IMR-90 (cell line): Measurements from ENCODE around the gene SLC35F1. TPM values are rescaled to one million over a fixed set of nuclear protein-coding genes. Genes with fewer than 3 reads are reported as not detected.

ENCODE experiments used
- ATAC-seq: fragments of 200-7000 bp; cut with Tn5 transposase; 2 replicates; pipeline ENCODE4 v1.9.1; 2020; ENCODE audit warnings: low read depth, mild to moderate bottlenecking, moderate library complexity
- BruUV-seq: library from RNA; stranded (reverse); fragments of 400-500 nt; replicated peaks from 2 replicates; lab custom pipeline; 2021; lab: Mats Ljungman, UMichigan
- CTCF ChIA-PET: fragments of 300-600 bp; formaldehyde crosslinking; extraction: SDS; loops from one replicate; lab custom pipeline; 2021; ENCODE audit warnings: antibody characterized with exemption; lab: Yijun Ruan, JAX
- POLR2A ChIA-PET: fragments of 300-600 bp; sonication (Branson Sonifier 250); formaldehyde crosslinking; loops from one replicate; lab custom pipeline; 2022; ENCODE audit warnings: antibody characterized with exemption; ENCODE audit not compliant: unreplicated experiment; lab: Charles Lee
- DNase-seq: peaks from one replicate; pipeline ENCODE4 v3.0.0; 2013
- H2AFZ ChIP-seq: replicated peaks from 2 replicates; pipeline ENCODE3; 2013; ENCODE audit warnings: low read length, mild to moderate bottlenecking; ENCODE audit not compliant: poor library complexity
- H2AK5ac ChIP-seq: 2 replicates; pipeline ENCODE4 v1.6.1; 2013; ENCODE audit warnings: low read depth, low read length, inconsistent platforms
- H2AK9ac ChIP-seq: replicated peaks from 2 replicates; pipeline ENCODE3; 2013; ENCODE audit warnings: mild to moderate bottlenecking, low read depth, low read length, moderate library complexity; ENCODE audit not compliant: poor library complexity
- H2BK120ac ChIP-seq: 2 replicates; pipeline ENCODE4 v1.6.1; 2013; ENCODE audit warnings: low read depth, low read length, inconsistent platforms
- H2BK15ac ChIP-seq: 3 replicates; pipeline ENCODE4 v1.6.1; 2013; ENCODE audit warnings: low read depth, low read length, inconsistent platforms
- H2BK20ac ChIP-seq: 2 replicates; pipeline ENCODE4 v1.6.1; 2013; ENCODE audit warnings: low read depth, mild to moderate bottlenecking, inconsistent platforms, low read length, moderate library complexity
- H2BK5ac ChIP-seq: 2 replicates; pipeline ENCODE4 v1.6.1; 2013; ENCODE audit warnings: mild to moderate bottlenecking, low read depth, low read length, inconsistent platforms; ENCODE audit not compliant: poor library complexity, severe bottlenecking
- H3K14ac ChIP-seq: replicated peaks from 2 replicates; pipeline ENCODE4 v1.6.1; 2013; ENCODE audit warnings: low read depth, low read length, inconsistent platforms
- H3K18ac ChIP-seq: 2 replicates; pipeline ENCODE4 v1.6.1; 2013; ENCODE audit warnings: low read depth, low read length, control low read depth
- H3K23ac ChIP-seq: 2 replicates; pipeline ENCODE4 v1.6.1; 2013; ENCODE audit warnings: low read depth, low read length, inconsistent platforms
- H3K27ac ChIP-seq: 2 replicates; pipeline ENCODE4 v1.5.1; 2013; ENCODE audit warnings: mild to moderate bottlenecking, control low read depth, low read length; ENCODE audit not compliant: insufficient read depth
- H3K27me3 ChIP-seq: 2 replicates; pipeline ENCODE4 v1.6.1; 2013; ENCODE audit warnings: low read length; ENCODE audit not compliant: control insufficient read depth, insufficient read depth
- H3K36me3 ChIP-seq: 2 replicates; pipeline ENCODE4 v1.6.1; 2013; ENCODE audit warnings: low read length, mixed read lengths; ENCODE audit not compliant: control insufficient read depth, insufficient read depth
- H3K4ac ChIP-seq: 2 replicates; pipeline ENCODE4 v1.6.1; 2013; ENCODE audit warnings: low read depth, low read length, inconsistent platforms
- H3K4me1 ChIP-seq: 2 replicates; pipeline ENCODE4 v1.6.1; 2013; ENCODE audit warnings: low read length, mixed read lengths; ENCODE audit not compliant: control insufficient read depth, insufficient read depth
- H3K4me2 ChIP-seq: 2 replicates; pipeline ENCODE4 v1.6.1; 2013; ENCODE audit warnings: low read depth, mild to moderate bottlenecking, control low read depth, low read length, moderate library complexity
- H3K4me3 ChIP-seq: 2 replicates; pipeline ENCODE4 v1.5.1; 2013; ENCODE audit warnings: low read depth, mild to moderate bottlenecking, control low read depth, low read length, moderate library complexity; ENCODE audit not compliant: insufficient read depth
- H3K56ac ChIP-seq: 2 replicates; pipeline ENCODE4 v1.6.1; 2013; ENCODE audit warnings: low read length, inconsistent platforms; ENCODE audit not compliant: insufficient read depth; ENCODE audit errors: extremely low read depth
- H3K79me1 ChIP-seq, 2 experiments: 2 replicates each; pipeline ENCODE4 v1.6.1; 2013; ENCODE audit warnings: low read length in 2 of 2, inconsistent platforms in 1 of 2, low read depth in 1 of 2
- H3K9ac ChIP-seq: 2 replicates; pipeline ENCODE4 v1.6.1; 2013; ENCODE audit warnings: low read depth, low read length, control low read depth
- H3K9me1 ChIP-seq: 2 replicates; pipeline ENCODE4 v1.6.1; 2013; ENCODE audit warnings: low read length, inconsistent platforms; ENCODE audit not compliant: insufficient read depth
- H3K9me3 ChIP-seq: 2 replicates; pipeline ENCODE4 v1.6.1; 2013; ENCODE audit warnings: low read length; ENCODE audit not compliant: control insufficient read depth, insufficient read depth
- H4K20me1 ChIP-seq: 2 replicates; pipeline ENCODE4 v1.6.1; 2013; ENCODE audit warnings: low read length, inconsistent platforms; ENCODE audit not compliant: insufficient read depth
- H4K5ac ChIP-seq: 2 replicates; pipeline ENCODE4 v1.6.1; 2013; ENCODE audit warnings: mild to moderate bottlenecking, low read depth, low read length, control low read depth
- H4K8ac ChIP-seq, 2 experiments: 2 replicates each; pipeline ENCODE4 v1.6.1; 2013; ENCODE audit warnings: low read depth in 2 of 2, low read length in 2 of 2, control low read depth in 1 of 2, inconsistent platforms in 1 of 2
- H4K91ac ChIP-seq: 2 replicates; pipeline ENCODE4 v1.6.1; 2013; ENCODE audit warnings: low read depth, low read length, inconsistent platforms; ENCODE audit not compliant: insufficient read depth
- CEBPB ChIP-seq: IDR thresholded peaks from 2 replicates; pipeline ENCODE4 v1.6.1; 2012; ENCODE audit warnings: low read depth, low read length, improper control_type of control experiment
- RFX5 ChIP-seq: IDR thresholded peaks from 2 replicates; pipeline ENCODE4 v1.8.0; 2012; ENCODE audit warnings: low read depth, mild to moderate bottlenecking, low read length, moderate library complexity
- WGBS, 2 experiments: methylation state at CpG; one replicate each; pipeline versions ENCODE4 v1.1.5 to v1.1.7; 2013; ENCODE audit warnings: missing lambda C conversion rate in 2 of 2; ENCODE audit not compliant: insufficient read length in 1 of 2; ENCODE audit errors: extremely low coverage in 2 of 2; 5-methylcytosine and 5-hydroxymethylcytosine counted together
- dilution Hi-C: fragments of 300-500 bp; cut with HindIII; formaldehyde crosslinking; loops from one replicate; pipeline ENCODE4 v1.14.3; 2018; ENCODE audit warnings: low sequenced_read_pairs; ENCODE audit not compliant: unreplicated experiment
- in situ Hi-C: fragments of 300-500 bp; cut with MboI; formaldehyde crosslinking; loops from 3 replicates; pipeline ENCODE4 v1.14.3; 2019; ENCODE audit warnings: low sequenced_read_pairs, inconsistent platforms, mixed read lengths
- intact Hi-C: fragments of 100-400 bp; cut with micrococcal nuclease; formaldehyde crosslinking; loops from 2 replicates; pipeline ENCODE4 v1.10.0; 2022
- polyA plus RNA-seq, 3 experiments: library from polyadenylated mRNA; depleted of rRNA; stranded (reverse); fragments of >200 nt; gene quantifications; 2 replicates each; pipeline ENCODE4 v1.2.3, GENCODE V29; 2012; ENCODE audit warnings: low replicate concordance in 1 of 3
- total RNA-seq: library from RNA; depleted of rRNA; stranded (reverse); fragments of >200 nt; gene quantifications from 2 replicates; pipeline ENCODE4 v1.2.3, GENCODE V29; 2012

Gene SLC35F1
- total and polyA plus RNA-seq, 2 of the 4 experiments (the other 2 are of a cell fraction): not detected

GRCh38 chr6:117861545-117861944 lies 45.5 kb upstream of the SLC35F1 start:
- POLR2A ChIA-PET: no interaction called here

More at GRCh38 chr6:117861545-117861944, 45.5 kb upstream of the SLC35F1 start:
- ATAC-seq (no peak), DNase-seq (no peak)
- no TSS peak for BruUV-seq
- Histone ChIP-seq H4K8ac (no peak overlapping the region), H3K27me3 (no peaks in the 10 kb centered on the region), H3K56ac (no peak overlapping the region), H3K4me3 (no peak overlapping the region), H3K9me3 (no peaks in the 10 kb centered on the region), H2BK5ac (no peak overlapping the region), H3K79me1 (no peaks in the 10 kb centered on the region), H3K4me1 (no peaks in the 10 kb centered on the region), H4K91ac (no peak overlapping the region), H3K9ac (no peak overlapping the region), H2BK15ac (no peak overlapping the region), H3K9me1 (no peaks in the 10 kb centered on the region), H2AK9ac (no peak overlapping the region), H3K14ac (no peak overlapping the region), H2AK5ac (no peak overlapping the region), H3K23ac (no peak overlapping the region), H3K18ac (no peak overlapping the region), H4K20me1 (no peaks in the 10 kb centered on the region), H2AFZ (no peak overlapping the region), H3K4ac (no peak overlapping the region), H3K4me2 (no peak overlapping the region), H3K27ac (no peak overlapping the region), H4K5ac (no peak overlapping the region), H2BK20ac (no peak overlapping the region), H2BK120ac (no peak overlapping the region), H3K36me3 (no peaks in the 10 kb centered on the region)
- WGBS, 2 experiments: no CpG with 5 or more reads among the region's 3 CpGs
- intact Hi-C loops (no loop called here), dilution Hi-C loops (no loop called here), in situ Hi-C loops (no loop called here)
- TF ChIP-seq RFX5 (no peak), CEBPB (peak; percentile 66)
- CTCF ChIA-PET: no interaction called here
